Left renal pelvis (tissue), 4 donors: Measurements from ENCODE around the gene HAGHL. TPM values are rescaled to one million over a fixed set of nuclear protein-coding genes. Genes with fewer than 3 reads are reported as not detected.
"Not testable (repeated sequence)": the region's sequence is repeated elsewhere in the genome, so short reads cannot be mapped to it uniquely, and the experiment has no call there.

ENCODE experiments used
- DNase-seq, 4 donors: peaks; one replicate each; pipeline ENCODE4 v3.0.0-alpha.2; 2013; ENCODE audit warnings: low read depth in 4 of 4, low spot score in 3 of 4
- polyA plus RNA-seq, 4 donors: library from polyadenylated mRNA; unstranded; fragments of 120-200 nt; gene quantifications; one replicate each; pipeline ENCODE4 v1.2.1, GENCODE V29; 2013; ENCODE audit not compliant: insufficient read length in 4 of 4

Gene HAGHL
- polyA plus RNA-seq, 4 donors = 2.4 to 7.9 (median 4.1) TPM

- DNase-seq = no peak
Observed at GRCh38 chr16:766820-767640, 40.1 kb downstream of the HAGHL start.

DNA sequence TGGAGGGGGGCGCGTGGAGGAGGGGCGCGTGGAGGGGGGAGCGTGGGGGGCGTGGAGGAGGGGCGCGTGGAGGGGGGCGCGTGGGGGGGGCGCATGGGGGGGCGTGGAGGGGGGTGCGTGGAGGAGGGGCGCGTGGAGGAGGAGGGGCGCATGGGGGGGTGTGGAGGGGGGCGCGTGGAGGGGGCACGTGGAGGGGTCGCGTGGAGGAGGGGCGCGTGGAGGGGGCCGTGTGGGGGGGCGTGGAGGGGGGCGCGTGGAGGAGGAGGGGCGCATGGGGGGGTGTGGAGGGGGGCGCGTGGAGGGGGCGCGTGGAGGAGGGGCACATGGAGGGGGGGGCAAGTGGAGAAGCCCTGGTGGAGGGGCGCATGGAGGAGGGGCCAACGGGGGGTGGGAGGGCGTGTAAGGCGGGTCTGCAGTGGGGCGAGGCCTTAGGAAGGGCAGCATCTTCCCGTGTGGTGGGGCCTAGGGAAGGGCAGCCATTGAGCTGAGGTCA lies 40.9 kb downstream of the HAGHL start:
- no peak for DNase-seq

GRCh38 chr16:768428-768827 lies 41.5 kb downstream of the HAGHL start:
- no peak for DNase-seq

- DNase-seq = no peak
Observed at GRCh38 chr16:769184-769784, 42.4 kb downstream of the HAGHL start.

DNA sequence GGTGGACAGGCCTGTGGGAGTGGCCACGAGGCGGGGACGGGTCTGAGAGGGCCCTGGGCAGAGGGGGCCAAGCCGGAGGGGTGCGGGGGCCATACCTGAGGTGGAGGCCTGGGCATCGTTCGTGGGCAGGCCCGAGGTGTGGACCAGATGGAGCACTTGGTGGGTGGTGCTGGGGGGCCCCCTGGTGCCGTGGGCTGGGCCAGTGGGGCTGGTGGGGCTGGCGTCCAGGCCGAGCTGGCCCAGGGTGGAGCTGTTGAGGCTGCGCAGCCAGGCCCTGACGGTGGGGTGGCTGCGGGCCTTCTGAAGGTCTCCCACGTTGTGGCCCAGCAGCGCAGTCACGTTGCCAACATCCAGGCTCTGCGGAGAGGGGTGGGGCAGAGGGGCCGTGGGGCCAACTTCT lies 43.0 kb downstream of the HAGHL start:
- DNase-seq = no peak

DNA sequence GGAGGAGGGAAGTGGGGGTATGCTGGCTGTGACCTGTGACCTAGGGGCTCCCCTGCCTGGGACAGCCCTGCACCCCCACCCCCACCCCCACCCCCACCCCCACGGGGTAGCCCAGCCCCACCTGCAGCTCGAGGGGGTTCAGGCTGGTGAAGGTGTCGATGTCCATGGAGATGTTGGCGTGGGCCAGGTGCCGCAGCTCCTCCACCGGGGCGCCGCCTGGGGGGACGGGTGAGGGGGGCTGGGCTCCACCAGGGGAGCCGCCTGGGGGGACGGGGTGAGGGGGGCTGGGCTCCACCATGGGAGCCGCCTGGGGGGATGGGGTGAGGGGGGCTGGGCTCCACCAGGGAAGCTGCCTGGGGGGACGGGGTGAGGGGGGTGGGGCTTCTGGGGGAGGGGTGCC lies 43.5 kb downstream of the HAGHL start:
- no peak for DNase-seq

- no peak for DNase-seq
Observed at GRCh38 chr16:772959-773358, 46.1 kb downstream of the HAGHL start.

DNA sequence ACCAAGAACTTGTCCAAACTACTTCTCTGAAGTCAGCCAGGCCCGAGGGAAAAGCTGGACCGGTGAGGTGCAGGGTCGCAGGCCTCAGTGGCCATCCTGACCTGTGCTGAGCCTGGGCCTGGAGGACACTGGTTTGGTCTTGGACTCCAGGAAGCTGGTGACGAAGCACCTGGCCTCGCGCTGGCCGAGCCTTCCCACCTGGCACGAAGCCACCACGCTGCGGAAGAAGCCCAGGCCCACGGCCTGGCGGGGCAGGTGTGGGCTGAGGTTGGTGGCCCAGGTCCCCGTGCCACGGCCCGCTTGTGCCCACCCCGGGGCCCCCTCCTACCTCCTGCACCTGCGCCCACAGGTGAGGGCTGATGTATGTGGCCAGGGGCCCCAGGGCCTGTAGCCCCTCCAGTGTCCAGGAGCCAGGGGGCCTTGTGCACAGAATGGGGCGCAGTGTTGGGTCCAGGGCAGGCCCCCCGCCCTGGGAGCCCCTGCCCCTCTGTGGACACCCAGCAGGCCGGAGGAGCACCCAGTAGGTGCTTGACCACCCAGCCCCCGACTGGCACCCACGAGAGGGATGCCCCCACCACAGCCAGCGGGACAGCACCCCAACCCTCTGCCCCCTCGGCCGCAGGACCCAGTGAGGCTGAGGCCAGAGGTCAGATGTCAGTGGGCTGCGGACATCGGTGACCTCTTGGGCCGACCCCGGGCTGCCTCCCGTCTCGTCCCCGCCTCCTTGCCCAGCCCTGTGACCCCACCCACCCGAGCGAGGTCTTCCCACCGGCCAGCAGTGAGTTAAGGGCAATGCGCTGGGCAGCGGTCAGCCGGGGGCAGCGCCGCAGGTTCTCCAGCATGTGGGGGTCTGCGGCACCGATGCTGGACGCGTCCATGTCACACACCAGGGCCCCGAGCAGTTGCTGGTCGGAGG lies 47.4 kb downstream of the HAGHL start:
- DNase-seq = no peak

GRCh38 chr16:775236-775796 lies 48.4 kb downstream of the HAGHL start:
- DNase-seq = no peak

DNA sequence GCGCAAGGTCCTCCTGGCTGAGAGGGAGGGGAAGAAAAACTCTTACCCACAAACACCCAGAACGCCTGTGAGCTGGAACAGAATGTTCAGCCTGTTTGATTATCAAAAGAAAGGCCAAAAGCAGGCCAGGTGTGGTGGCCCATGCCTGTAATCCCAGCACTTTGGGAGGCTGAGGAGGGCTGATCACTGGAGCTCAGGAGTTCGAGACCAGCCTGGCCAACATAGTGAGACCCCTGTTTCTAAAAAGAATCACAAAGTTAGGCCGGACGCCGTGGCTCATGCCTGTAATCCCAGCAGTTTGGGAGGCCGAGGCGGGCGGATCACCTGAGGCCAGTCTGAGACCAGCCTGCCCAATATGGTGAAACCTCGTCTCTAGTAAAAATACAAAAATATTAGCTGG lies 49.4 kb downstream of the HAGHL start:
- DNase-seq = not testable (repeated sequence)

GRCh38 chr16:776824-777223 lies 49.9 kb downstream of the HAGHL start:
- DNase-seq = no peak

GRCh38 chr16:777826-778225 lies 50.9 kb downstream of the HAGHL start:
- DNase-seq = no peak

DNA sequence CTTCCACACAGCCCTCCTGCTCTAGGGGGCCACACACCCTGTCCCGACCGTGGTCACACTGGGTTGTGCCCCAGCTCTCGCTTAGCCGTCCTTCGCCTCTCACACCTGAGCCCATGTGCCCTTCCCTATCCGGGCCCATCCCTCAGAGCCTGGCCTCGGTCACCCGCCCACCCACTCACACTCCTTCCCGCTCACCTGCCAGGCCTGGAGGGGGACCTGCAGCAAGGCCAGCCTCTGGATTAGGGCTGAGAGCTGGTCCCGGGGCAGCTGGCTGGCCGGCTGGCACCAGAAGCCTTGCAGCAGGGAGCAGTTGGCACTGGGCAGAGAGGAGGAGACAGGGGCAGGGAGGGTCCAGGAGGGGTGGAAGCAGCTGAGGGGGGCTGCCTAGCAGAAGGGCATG lies 51.5 kb downstream of the HAGHL start:
- DNase-seq = no peak

DNA sequence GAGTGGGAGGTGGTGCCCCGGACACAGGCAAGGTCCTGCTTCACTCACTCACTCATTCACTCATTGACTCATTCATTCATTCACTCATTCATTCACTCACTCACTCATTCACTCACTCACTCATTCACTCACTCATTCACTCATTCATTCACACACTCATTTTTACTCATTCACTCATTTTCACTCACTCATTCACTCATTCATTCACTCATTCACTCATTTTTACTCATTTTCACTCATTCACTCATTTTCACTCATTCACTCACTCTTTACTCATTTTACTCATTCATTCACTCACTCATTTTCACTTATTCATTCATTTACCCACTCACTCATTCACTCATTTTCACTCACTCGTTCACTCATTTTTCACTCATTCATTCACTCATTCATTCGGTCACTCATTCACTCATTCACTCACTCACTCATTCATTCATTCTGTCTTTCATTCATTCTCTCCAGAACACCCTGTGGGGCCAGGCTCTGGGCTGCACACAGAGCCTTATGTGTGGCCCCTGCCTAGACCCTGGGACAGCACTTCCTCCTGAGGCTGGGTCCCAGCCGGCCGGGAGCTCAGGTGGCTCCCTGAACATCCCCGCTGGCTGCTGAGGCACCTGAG lies 52.1 kb downstream of the HAGHL start:
- DNase-seq = no peak

Other genes with a start within 250 kb of the HAGHL start
- 10 to 100 TPM; 16.2 to 36.6 (median 23.5) TPM for gene CAPN15, start 199.4 kb upstream of the HAGHL start, polyA plus RNA-seq
- 10 to 100 TPM in 1 of 4 donors, 1 to 10 TPM in 2, under 1 TPM in 1; 0.59 to 21.7 (median 8.6) TPM for gene PRR35, start 166.7 kb upstream of the HAGHL start, polyA plus RNA-seq
- gene NHLRC4, start 160.1 kb upstream of the HAGHL start, polyA plus RNA-seq = 10 to 100 TPM in 1 of 4 donors, 1 to 10 TPM in 3; 2.7 to 10.3 (median 5.8) TPM
- gene PIGQ, start 157.1 kb upstream of the HAGHL start, polyA plus RNA-seq = 10 to 100 TPM; 28.0 to 89.7 (median 50.2) TPM
- gene RAB40C, start 137.0 kb upstream of the HAGHL start, polyA plus RNA-seq = 10 to 100 TPM; 12.4 to 32.9 (median 16.1) TPM
- gene WFIKKN1, start 96.1 kb upstream of the HAGHL start, polyA plus RNA-seq = 1 to 10 TPM in 3 of 4 donors, under 1 TPM in 1; 0.82 to 3.5 (median 1.1) TPM
- 10 to 100 TPM; 44.5 to 67.1 (median 45.4) TPM for gene METTL26, start 90.8 kb upstream of the HAGHL start, polyA plus RNA-seq
- 10 to 100 TPM in 3 of 4 donors, 1 to 10 TPM in 1; 3.5 to 30.3 (median 15.3) TPM for gene MCRIP2, start 85.3 kb upstream of the HAGHL start, polyA plus RNA-seq
- gene WDR90, start 77.7 kb upstream of the HAGHL start, polyA plus RNA-seq = 10 to 100 TPM; 26.1 to 76.2 (median 35.0) TPM
- 100 to 1,000 TPM in 1 of 4 donors, 10 to 100 TPM in 3; 56.9 to 127 (median 63.7) TPM for gene RHOT2, start 59.0 kb upstream of the HAGHL start, polyA plus RNA-seq
- 1 to 10 TPM in 3 of 4 donors, under 1 TPM in 1; 0.91 to 2.8 (median 1.1) TPM for gene RHBDL1, start 51.4 kb upstream of the HAGHL start, polyA plus RNA-seq
- gene STUB1, start 46.7 kb upstream of the HAGHL start, polyA plus RNA-seq = 100 to 1,000 TPM in 2 of 4 donors, 10 to 100 TPM in 2; 84.9 to 143 (median 105) TPM
- gene JMJD8, start 42.8 kb upstream of the HAGHL start, polyA plus RNA-seq = 10 to 100 TPM; 44.5 to 67.9 (median 60.9) TPM
- gene WDR24, start 36.7 kb upstream of the HAGHL start, polyA plus RNA-seq = 10 to 100 TPM in 1 of 4 donors, 1 to 10 TPM in 3; 8.4 to 15.0 (median 9.9) TPM
- gene FBXL16, start 21.3 kb upstream of the HAGHL start, polyA plus RNA-seq = 1 to 10 TPM in 2 of 4 donors, under 1 TPM in 2; 0.79 to 2.0 (median 1.2) TPM
- gene METRN, start 12.0 kb upstream of the HAGHL start, polyA plus RNA-seq = 10 to 100 TPM in 2 of 4 donors, 1 to 10 TPM in 2; 5.2 to 12.1 (median 9.2) TPM
- gene ANTKMT, start 6.0 kb upstream of the HAGHL start, polyA plus RNA-seq = 10 to 100 TPM in 3 of 4 donors, 1 to 10 TPM in 1; 8.9 to 28.2 (median 10.8) TPM
- gene CCDC78, start 663 bp upstream of the HAGHL start, polyA plus RNA-seq = 1 to 10 TPM in 3 of 4 donors, under 1 TPM in 1; 0.86 to 3.5 (median 2.2) TPM
- gene CIAO3, start 13.9 kb downstream of the HAGHL start, polyA plus RNA-seq = 10 to 100 TPM; 15.8 to 31.2 (median 22.2) TPM
- gene MSLN, start 33.6 kb downstream of the HAGHL start, polyA plus RNA-seq = 10 to 100 TPM in 3 of 4 donors, 1 to 10 TPM in 1; 2.3 to 27.1 (median 12.3) TPM
- gene RPUSD1, start 61.3 kb downstream of the HAGHL start, polyA plus RNA-seq = 10 to 100 TPM in 3 of 4 donors, 1 to 10 TPM in 1; 8.5 to 16.5 (median 10.5) TPM
- gene CHTF18, start 61.5 kb downstream of the HAGHL start, polyA plus RNA-seq = 10 to 100 TPM; 19.9 to 48.6 (median 23.0) TPM
- gene GNG13, start 73.6 kb downstream of the HAGHL start, polyA plus RNA-seq = under 1 TPM in 2 of 4 donors, not detected in 2; 0.15 to 0.46 TPM
- 10 to 100 TPM; 12.2 to 25.4 (median 16.9) TPM for gene LMF1, start 243.9 kb downstream of the HAGHL start, polyA plus RNA-seq